Astrocyte (in vitro differentiated cells and primary cell): Measurements from ENCODE around the gene NSMCE3.

ENCODE experiments used
- CTCF ChIP-seq: IDR thresholded peaks from 2 replicates; pipeline ENCODE4 v1.5.1; 2011; ENCODE audit warnings: low read depth, mild to moderate bottlenecking, inconsistent platforms, low read length, moderate library complexity; ENCODE audit not compliant: insufficient read depth
- EZH2 ChIP-seq: IDR thresholded peaks from 2 replicates; pipeline ENCODE4 v1.6.1; 2012; ENCODE audit warnings: mild to moderate bottlenecking, low read length, inconsistent platforms; ENCODE audit not compliant: insufficient read depth

- no peak for TF ChIP-seq CTCF
- TF ChIP-seq EZH2: no peak
Measured at GRCh38 chr15:29316422-29316821, 46.8 kb upstream of the NSMCE3 start.
